ENCODE measurements around the gene TTLL10.

The TTLL10 gene

DNA sequence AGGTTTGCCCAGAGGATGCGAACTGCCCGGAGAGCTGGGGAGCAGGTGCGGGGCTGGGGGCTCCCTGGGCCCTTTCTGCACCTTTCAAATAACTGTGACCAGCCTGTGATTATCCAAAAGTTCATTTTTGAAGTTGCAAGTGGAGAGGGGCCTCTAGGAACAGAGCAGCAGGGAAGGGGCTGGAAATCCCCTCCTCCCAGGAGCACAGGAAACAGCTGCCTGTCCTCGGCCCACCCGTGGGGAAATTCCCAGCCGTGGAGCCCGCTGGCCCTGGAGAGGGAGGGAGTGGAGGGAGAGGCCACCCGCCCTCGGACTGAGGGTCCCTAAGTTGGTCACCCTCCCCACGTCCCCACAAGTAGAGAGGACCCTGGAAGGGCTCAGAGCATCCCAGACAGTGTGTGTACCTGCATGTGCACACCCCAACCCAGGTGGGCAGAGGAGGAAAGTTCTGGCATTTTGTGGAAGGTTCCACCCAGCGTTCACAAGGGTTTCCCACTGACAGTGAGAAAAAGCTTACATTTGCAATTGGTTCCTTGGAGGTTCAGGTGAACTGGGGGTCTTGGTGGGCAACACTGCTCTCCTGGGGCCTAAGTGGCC, 41.5 kb downstream of the TTLL10 start:
- H3K4me1 ChIP-seq (ENCODE audit: control insufficient read depth, insufficient read depth, low read length), result no peaks in the 10 kb centered on the region
- H3K27me3 ChIP-seq (replicated peaks; ENCODE audit: control insufficient read depth, insufficient read depth, low read length), result no peaks in the 10 kb centered on the region
- no peak overlapping the region for H3K4me3 ChIP-seq (ENCODE audit: low read length)
- DNase-seq (ENCODE audit: low read depth), result no peak
- H3K9me3 ChIP-seq (ENCODE audit: control insufficient read depth, low read length), result no peaks in the 10 kb centered on the region
- no peak overlapping the region for H3K9ac ChIP-seq (ENCODE audit: low read length)
- H3K36me3 ChIP-seq (ENCODE audit: control insufficient read depth, insufficient read depth, low read length, severe bottlenecking), result peaks cover 22% of the 10 kb centered on the region

DNA sequence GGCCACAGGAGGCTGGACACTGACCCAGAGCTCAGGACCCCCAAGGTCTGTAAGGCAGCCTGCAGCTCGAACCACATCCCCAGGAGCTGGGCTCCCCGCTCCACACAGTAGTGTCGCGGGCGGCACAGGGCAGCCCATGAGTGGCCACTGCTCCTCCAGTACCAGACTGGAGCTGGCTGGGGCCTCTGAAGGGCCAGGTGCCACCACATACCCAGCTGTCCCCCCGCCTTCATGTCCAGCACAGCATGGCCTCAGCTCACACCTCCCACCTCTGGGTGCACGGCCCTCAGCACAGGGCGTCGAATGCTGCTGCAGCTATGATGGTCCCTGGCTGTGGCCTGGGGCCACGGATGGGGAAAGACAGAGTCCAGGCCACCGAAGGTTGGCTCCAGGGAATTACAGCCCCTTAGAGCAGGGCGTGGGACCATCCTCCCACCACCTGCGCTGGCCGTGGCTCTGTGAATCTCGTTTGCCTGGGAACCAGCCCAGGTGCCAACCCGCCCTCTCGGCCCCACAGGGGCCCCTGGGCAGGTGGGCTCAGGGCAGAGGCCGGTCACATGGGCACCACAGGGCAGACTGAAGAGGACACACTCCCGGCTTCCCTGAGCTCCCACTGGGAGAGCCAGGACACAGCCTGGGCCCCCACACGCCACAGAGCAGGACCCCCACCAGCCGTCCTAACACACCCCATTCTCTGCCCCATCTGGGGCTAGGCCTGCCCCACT, 42.4 kb downstream of the TTLL10 start:
- peaks cover 30% of the 10 kb centered on the region for H3K36me3 ChIP-seq (ENCODE audit: control insufficient read depth, insufficient read depth, low read length, severe bottlenecking)
- no peaks in the 10 kb centered on the region for H3K4me1 ChIP-seq (ENCODE audit: control insufficient read depth, insufficient read depth, low read length)
- no peaks in the 10 kb centered on the region for H3K9me3 ChIP-seq (ENCODE audit: control insufficient read depth, low read length)
- no peak overlapping the region for H3K9ac ChIP-seq (ENCODE audit: low read length)
- H3K27me3 ChIP-seq (replicated peaks; ENCODE audit: control insufficient read depth, insufficient read depth, low read length), result no peaks in the 10 kb centered on the region
- no peak for DNase-seq (ENCODE audit: low read depth)
- H3K4me3 ChIP-seq (ENCODE audit: low read length), result no peak overlapping the region

DNA sequence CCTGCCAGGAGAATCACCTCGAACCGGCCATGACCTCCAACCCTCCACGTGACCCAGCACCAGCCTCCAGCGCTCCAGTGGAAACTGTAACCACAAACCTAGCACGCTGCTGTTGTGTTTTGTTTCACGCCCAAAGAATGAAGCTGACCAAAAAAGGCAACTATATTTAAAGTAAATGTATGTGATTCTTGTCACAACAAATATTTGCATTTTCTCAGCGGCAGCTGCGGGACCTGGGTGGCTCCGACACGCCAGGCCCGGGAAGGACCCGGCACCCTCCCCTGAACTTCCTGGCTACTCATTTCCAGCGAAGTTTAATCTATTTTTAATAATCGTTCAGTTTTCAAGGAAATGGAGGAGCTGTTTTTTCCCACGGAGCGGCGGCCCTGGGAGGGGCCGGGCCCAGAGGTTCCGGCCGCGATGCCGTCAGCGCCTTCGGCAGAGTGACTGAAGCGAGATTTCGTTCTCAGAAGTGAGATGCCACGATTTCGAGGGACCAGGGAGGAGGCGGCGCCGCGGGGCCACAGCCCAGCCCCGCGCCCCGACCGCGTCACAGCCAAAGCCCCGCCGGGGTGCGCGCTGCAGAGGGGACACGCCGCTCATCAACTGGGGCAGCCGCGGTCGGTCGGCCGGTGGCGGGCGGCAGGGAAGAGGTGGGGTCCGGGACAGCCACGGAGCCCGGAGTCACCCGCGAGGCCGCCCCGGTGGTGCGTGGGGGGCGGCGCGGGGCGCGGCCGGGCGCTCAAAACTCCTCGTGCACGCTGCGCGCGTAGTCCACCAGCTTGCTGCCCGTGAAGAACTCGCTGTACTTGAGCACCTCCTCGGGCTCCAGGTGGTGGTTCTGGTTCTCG, 43.3 kb downstream of the TTLL10 start:
- H3K9ac ChIP-seq (ENCODE audit: low read length), result no peak overlapping the region
- no peaks in the 10 kb centered on the region for H3K4me1 ChIP-seq (ENCODE audit: control insufficient read depth, insufficient read depth, low read length)
- H3K9me3 ChIP-seq (ENCODE audit: control insufficient read depth, low read length), result no peaks in the 10 kb centered on the region
- no peak overlapping the region for H3K4me3 ChIP-seq (ENCODE audit: low read length)
- H3K36me3 ChIP-seq (ENCODE audit: control insufficient read depth, insufficient read depth, low read length, severe bottlenecking), result peaks cover 39% of the 10 kb centered on the region
- H3K27me3 ChIP-seq (replicated peaks; ENCODE audit: control insufficient read depth, insufficient read depth, low read length), result no peaks in the 10 kb centered on the region
- DNase-seq (ENCODE audit: low read depth), result no peak

DNA sequence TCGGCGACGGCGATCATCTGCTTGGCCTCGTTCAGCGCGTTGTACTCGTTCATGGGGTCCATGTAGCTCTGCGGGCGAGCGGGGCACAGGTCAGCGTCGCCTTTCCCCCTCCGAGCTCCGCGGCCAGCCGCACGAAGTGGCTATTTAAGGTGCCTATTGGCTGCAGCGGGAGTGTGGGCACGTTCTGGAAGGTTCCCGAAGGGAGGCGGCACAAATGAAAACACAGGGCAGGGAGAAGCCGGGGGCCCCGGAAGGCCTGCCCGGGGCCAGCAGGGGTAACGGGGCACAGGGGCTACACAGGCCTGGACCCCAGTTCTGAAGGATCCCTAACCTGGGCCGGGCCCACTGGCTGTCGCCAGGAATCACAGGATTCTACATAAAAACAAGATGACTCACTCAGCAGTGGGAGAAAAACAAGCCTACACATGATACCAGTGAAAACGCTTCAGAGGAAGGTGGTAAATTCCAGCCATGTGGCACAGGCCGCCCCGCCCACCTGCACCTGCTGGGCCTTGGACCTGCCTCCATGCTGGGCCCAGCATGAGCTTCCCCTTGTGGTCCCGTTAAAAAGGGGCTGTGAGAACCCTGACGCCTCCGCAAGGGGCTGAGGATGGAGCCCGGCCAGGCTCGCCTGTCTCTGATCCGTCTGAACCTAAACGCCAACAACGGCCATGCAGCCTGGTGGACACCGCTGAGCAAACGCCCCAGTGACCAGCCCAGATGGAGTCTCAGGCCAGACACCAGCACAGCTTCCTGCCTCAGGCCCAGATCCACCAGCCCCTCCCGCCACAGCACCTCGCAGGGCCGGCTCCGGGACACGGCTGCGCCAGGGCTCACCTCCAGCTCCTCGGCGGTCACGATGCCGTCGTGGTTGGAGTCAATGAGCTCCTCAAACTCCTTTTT, 44.2 kb downstream of the TTLL10 start:
- peaks cover 48% of the 10 kb centered on the region for H3K36me3 ChIP-seq (ENCODE audit: control insufficient read depth, insufficient read depth, low read length, severe bottlenecking)
- H3K4me3 ChIP-seq (ENCODE audit: low read length), result no peak overlapping the region
- no peaks in the 10 kb centered on the region for H3K27me3 ChIP-seq (replicated peaks; ENCODE audit: control insufficient read depth, insufficient read depth, low read length)
- no peaks in the 10 kb centered on the region for H3K4me1 ChIP-seq (ENCODE audit: control insufficient read depth, insufficient read depth, low read length)
- no peak overlapping the region for H3K9ac ChIP-seq (ENCODE audit: low read length)
- DNase-seq (ENCODE audit: low read depth), result no peak
- no peaks in the 10 kb centered on the region for H3K9me3 ChIP-seq (ENCODE audit: control insufficient read depth, low read length)

GRCh38 chr1:1218524-1219200, 45.0 kb downstream of the TTLL10 start:
- no peak overlapping the region for H3K4me3 ChIP-seq (ENCODE audit: low read length)
- H3K27me3 ChIP-seq (replicated peaks; ENCODE audit: control insufficient read depth, insufficient read depth, low read length), result no peaks in the 10 kb centered on the region
- DNase-seq (ENCODE audit: low read depth), result no peak
- no peaks in the 10 kb centered on the region for H3K9me3 ChIP-seq (ENCODE audit: control insufficient read depth, low read length)
- H3K9ac ChIP-seq (ENCODE audit: low read length), result no peak overlapping the region
- H3K4me1 ChIP-seq (ENCODE audit: control insufficient read depth, insufficient read depth, low read length), result no peaks in the 10 kb centered on the region
- H3K36me3 ChIP-seq (ENCODE audit: control insufficient read depth, insufficient read depth, low read length, severe bottlenecking), result peaks cover 54% of the 10 kb centered on the region

DNA sequence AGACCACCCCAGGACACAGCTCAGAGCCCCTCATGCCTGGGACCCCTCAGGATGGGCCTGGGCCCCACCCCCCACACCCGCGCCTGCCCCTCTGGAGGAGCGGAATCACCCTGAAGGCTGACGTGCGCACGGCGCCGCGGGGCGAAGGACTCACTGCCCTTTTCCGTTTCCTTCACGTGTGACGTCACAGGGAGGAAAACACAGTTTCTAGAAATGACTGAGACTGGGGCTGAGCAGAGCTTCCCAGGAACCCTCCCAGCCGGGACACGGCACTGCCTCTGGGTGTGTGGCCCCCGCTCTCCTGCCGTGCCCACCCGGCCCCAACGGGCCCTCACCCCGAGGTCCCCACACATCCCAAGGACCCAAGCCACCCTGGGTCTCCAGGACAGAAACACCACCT, 45.7 kb downstream of the TTLL10 start:
- H3K9ac ChIP-seq (ENCODE audit: low read length), result no peak overlapping the region
- H3K36me3 ChIP-seq (ENCODE audit: control insufficient read depth, insufficient read depth, low read length, severe bottlenecking), result peaks cover 54% of the 10 kb centered on the region
- no peaks in the 10 kb centered on the region for H3K4me1 ChIP-seq (ENCODE audit: control insufficient read depth, insufficient read depth, low read length)
- no peak overlapping the region for H3K4me3 ChIP-seq (ENCODE audit: low read length)
- no peaks in the 10 kb centered on the region for H3K9me3 ChIP-seq (ENCODE audit: control insufficient read depth, low read length)
- no peaks in the 10 kb centered on the region for H3K27me3 ChIP-seq (replicated peaks; ENCODE audit: control insufficient read depth, insufficient read depth, low read length)
- no peak for DNase-seq (ENCODE audit: low read depth)

GRCh38 chr1:1220197-1220596, 46.5 kb downstream of the TTLL10 start:
- no peaks in the 10 kb centered on the region for H3K9me3 ChIP-seq (ENCODE audit: control insufficient read depth, low read length)
- peaks cover 62% of the 10 kb centered on the region for H3K36me3 ChIP-seq (ENCODE audit: control insufficient read depth, insufficient read depth, low read length, severe bottlenecking)
- H3K27me3 ChIP-seq (replicated peaks; ENCODE audit: control insufficient read depth, insufficient read depth, low read length), result no peaks in the 10 kb centered on the region
- no peak overlapping the region for H3K4me3 ChIP-seq (ENCODE audit: low read length)
- H3K4me1 ChIP-seq (ENCODE audit: control insufficient read depth, insufficient read depth, low read length), result no peaks in the 10 kb centered on the region
- H3K9ac ChIP-seq (ENCODE audit: low read length), result no peak overlapping the region
- no peak for DNase-seq (ENCODE audit: low read depth)

DNA sequence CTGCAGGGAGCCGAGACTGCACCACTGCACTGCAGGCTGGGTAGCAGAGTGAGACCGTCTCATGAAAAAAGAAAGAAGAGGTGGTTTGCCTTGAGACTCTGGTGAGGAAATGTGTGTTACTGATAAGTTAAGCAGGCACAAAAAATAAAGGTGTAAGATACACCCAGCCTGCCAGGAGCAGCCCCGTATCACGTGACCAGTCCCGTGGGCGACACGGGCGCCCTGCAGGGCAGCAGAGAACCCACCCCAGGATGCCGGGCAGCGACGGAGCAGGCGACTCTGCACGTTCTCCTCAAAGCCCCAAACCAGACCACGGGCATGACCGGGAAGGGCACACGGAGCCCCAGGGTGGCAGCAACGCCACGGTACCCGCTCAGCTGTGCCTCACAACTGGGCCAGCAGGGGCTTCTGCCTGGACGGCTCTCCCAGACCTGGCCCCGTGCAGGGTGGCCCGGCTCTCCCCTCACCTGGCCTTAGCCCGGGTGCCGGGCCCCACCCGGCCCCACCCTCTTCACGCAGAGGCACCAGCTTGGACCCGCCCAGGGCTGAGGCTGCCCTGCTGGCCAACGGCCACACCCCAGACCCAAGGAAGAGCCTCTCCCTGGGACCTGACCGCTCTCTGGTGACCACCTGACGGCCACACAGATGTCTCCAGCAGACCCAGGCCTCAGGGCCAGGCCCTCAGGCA, 48.4 kb downstream of the TTLL10 start:
- Histone ChIP-seq H3K36me3 (ENCODE audit: control insufficient read depth, insufficient read depth, low read length, severe bottlenecking) (peaks cover 71% of the 10 kb centered on the region), H3K4me1 (ENCODE audit: control insufficient read depth, insufficient read depth, low read length) (no peaks in the 10 kb centered on the region), H3K4me3 (ENCODE audit: low read length) (no peak overlapping the region), H3K27me3 (replicated peaks; ENCODE audit: control insufficient read depth, insufficient read depth, low read length) (no peaks in the 10 kb centered on the region), H3K9me3 (ENCODE audit: control insufficient read depth, low read length) (no peaks in the 10 kb centered on the region), H3K9ac (ENCODE audit: low read length) (no peak overlapping the region)
- DNase-seq (ENCODE audit: low read depth), result no peak

GRCh38 chr1:1222575-1223225, 49.0 kb downstream of the TTLL10 start:
- H3K4me3 ChIP-seq (ENCODE audit: low read length), result no peak overlapping the region
- no peak for DNase-seq (ENCODE audit: low read depth)
- H3K27me3 ChIP-seq (replicated peaks; ENCODE audit: control insufficient read depth, insufficient read depth, low read length), result no peaks in the 10 kb centered on the region
- H3K9ac ChIP-seq (ENCODE audit: low read length), result no peak overlapping the region
- peaks cover 70% of the 10 kb centered on the region for H3K36me3 ChIP-seq (ENCODE audit: control insufficient read depth, insufficient read depth, low read length, severe bottlenecking)
- no peaks in the 10 kb centered on the region for H3K9me3 ChIP-seq (ENCODE audit: control insufficient read depth, low read length)
- no peaks in the 10 kb centered on the region for H3K4me1 ChIP-seq (ENCODE audit: control insufficient read depth, insufficient read depth, low read length)

GRCh38 chr1:1223321-1223720, 49.6 kb downstream of the TTLL10 start:
- Histone ChIP-seq H3K9me3 (ENCODE audit: control insufficient read depth, low read length) (no peaks in the 10 kb centered on the region), H3K4me3 (ENCODE audit: low read length) (no peak overlapping the region), H3K4me1 (ENCODE audit: control insufficient read depth, insufficient read depth, low read length) (no peaks in the 10 kb centered on the region), H3K9ac (ENCODE audit: low read length) (no peak overlapping the region), H3K36me3 (ENCODE audit: control insufficient read depth, insufficient read depth, low read length, severe bottlenecking) (peaks cover 70% of the 10 kb centered on the region), H3K27me3 (replicated peaks; ENCODE audit: control insufficient read depth, insufficient read depth, low read length) (no peaks in the 10 kb centered on the region)
- no peak for DNase-seq (ENCODE audit: low read depth)
